ENCODE data around the gene WFDC11.

WFDC11 gene

DNA sequence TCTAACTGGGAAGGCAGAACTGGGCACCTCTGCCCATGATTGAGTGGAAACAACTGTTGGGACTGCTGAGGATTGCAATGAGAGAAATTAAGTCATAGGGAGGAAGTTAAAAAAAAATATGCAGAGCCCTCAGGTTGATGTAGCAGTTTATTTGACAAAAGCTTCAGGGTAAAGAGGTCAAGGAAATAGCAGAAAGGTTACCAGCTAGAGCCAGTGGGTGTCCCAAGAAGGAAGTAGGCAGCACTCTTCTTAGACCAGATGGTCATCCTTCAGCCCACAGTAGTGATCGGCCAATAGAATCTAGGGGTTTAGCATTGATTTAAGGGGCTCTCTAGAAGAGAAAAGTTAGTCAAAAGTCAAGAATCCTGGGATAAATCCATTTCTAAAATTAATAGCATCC lies 62.2 kb downstream of the WFDC11 start:
- no peaks in the 10 kb centered on the region; the same call in 1 of the 2 replicates for H3K27me3 ChIP-seq (replicated peaks; ENCODE audit: control insufficient read depth, insufficient read depth, low read length)
- no peak for DNase-seq (ENCODE audit: extremely low read depth, insufficient read length)
- no peaks in the 10 kb centered on the region for H3K36me3 ChIP-seq (ENCODE audit: control insufficient read depth, insufficient read depth, low read length)
- H3K4me3 ChIP-seq (replicated peaks; ENCODE audit: low read depth, low read length) = no peak overlapping the region
- TF ChIP-seq, protein P1, sequence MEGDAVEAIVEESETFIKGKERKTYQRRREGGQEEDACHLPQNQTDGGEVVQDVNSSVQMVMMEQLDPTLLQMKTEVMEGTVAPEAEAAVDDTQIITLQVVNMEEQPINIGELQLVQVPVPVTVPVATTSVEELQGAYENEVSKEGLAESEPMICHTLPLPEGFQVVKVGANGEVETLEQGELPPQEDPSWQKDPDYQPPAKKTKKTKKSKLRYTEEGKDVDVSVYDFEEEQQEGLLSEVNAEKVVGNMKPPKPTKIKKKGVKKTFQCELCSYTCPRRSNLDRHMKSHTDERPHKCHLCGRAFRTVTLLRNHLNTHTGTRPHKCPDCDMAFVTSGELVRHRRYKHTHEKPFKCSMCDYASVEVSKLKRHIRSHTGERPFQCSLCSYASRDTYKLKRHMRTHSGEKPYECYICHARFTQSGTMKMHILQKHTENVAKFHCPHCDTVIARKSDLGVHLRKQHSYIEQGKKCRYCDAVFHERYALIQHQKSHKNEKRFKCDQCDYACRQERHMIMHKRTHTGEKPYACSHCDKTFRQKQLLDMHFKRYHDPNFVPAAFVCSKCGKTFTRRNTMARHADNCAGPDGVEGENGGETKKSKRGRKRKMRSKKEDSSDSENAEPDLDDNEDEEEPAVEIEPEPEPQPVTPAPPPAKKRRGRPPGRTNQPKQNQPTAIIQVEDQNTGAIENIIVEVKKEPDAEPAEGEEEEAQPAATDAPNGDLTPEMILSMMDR (IDR thresholded peaks at IDR 0.05; ENCODE audit: insufficient read depth, low read length, poor library complexity, severe bottlenecking) = no peak
